ENCODE measurements around the gene MCM5. TPM values are rescaled to one million over a fixed set of nuclear protein-coding genes. Genes with fewer than 3 reads are reported as not detected.

Gene MCM5
- total and polyA plus RNA-seq, 2 of the 13 experiments (the other 11 are each of a cell fraction or from before 2014, with no cell fraction given) = 40.2 to 93.5 TPM

DNA sequence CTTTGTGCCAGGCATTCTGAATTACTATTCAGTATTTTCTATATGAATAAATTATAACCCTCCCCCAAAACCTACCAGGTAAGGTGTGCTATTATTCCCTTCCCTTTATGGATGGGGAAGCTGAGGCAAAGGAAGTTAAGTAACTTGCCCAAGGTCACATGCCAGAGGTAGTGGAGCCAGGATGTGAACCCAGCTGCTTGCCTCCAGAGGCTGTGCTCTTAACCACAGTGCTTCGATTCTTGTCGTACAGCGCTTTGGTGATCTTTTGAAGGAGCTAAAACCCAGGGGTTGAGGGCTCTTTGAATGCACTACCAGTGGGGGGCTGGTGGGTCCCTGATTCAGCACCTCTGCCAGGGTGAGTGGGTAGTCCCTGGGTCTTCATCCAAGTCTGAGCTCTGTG is 18.8 kb downstream of the MCM5 start:
- H2AFZ ChIP-seq (ENCODE audit: low read length) = no peak overlapping the region
- H4K20me1 ChIP-seq (ENCODE audit: insufficient read depth, low read length) = no peaks in the 10 kb centered on the region
- no peak overlapping the region for H3K27ac ChIP-seq (ENCODE audit: extremely low read length, insufficient read depth, low read length)
- in situ Hi-C loops (cut with HindIII; ENCODE audit: extremely low pct_ligation_motif_present, low pct_unique_long_range_greater_than_20kb) (no loop called here), intact Hi-C loops (cut with micrococcal nuclease; ENCODE audit: unreplicated experiment) (no loop called here)
- ATAC-seq = no peak
- ChIA-PET CTCF (ENCODE audit: low intra/inter-chr PET ratio, low total read pairs) (no interaction called here), POLR2A (no interaction called here)
- 97% methylated on average over 3 of the region's 3 CpGs for WGBS (ENCODE audit: low lambda C conversion rate)
- no TSS peak for BruUV-seq (replicated peaks)
- TF ChIP-seq EP300 (IDR thresholded peaks at IDR 0.05; ENCODE audit: low read depth in 2 of 2, low read length in 2 of 2) (no peak), EP300 (CRISPR knock-in tag; IDR thresholded peaks at IDR 0.05; ENCODE audit: borderline replicate concordance) (no peak), NPAS2 (CRISPR knock-in tag; IDR thresholded peaks at IDR 0.05; ENCODE audit: borderline replicate concordance) (no peak), STAT5B (CRISPR knock-in tag; IDR thresholded peaks at IDR 0.05) (no peak), FOXO1 (CRISPR knock-in tag; IDR thresholded peaks at IDR 0.05) (no peak), HOXA5 (CRISPR knock-in tag; IDR thresholded peaks at IDR 0.05) (no peak), HDAC6 (IDR thresholded peaks at IDR 0.05; ENCODE audit: low read depth, low read length) (no peak), RXRA (CRISPR knock-in tag; IDR thresholded peaks at IDR 0.05) (no peak)
- TF ChIP-seq, protein P1, sequence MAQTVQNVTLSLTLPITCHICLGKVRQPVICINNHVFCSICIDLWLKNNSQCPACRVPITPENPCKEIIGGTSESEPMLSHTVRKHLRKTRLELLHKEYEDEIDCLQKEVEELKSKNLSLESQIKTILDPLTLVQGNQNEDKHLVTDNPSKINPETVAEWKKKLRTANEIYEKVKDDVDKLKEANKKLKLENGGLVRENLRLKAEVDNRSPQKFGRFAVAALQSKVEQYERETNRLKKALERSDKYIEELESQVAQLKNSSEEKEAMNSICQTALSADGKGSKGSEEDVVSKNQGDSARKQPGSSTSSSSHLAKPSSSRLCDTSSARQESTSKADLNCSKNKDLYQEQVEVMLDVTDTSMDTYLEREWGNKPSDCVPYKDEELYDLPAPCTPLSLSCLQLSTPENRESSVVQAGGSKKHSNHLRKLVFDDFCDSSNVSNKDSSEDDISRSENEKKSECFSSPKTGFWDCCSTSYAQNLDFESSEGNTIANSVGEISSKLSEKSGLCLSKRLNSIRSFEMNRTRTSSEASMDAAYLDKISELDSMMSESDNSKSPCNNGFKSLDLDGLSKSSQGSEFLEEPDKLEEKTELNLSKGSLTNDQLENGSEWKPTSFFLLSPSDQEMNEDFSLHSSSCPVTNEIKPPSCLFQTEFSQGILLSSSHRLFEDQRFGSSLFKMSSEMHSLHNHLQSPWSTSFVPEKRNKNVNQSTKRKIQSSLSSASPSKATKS (CRISPR knock-in tag; IDR thresholded peaks at IDR 0.05) = no peak
- TF ChIP-seq, protein P2, sequence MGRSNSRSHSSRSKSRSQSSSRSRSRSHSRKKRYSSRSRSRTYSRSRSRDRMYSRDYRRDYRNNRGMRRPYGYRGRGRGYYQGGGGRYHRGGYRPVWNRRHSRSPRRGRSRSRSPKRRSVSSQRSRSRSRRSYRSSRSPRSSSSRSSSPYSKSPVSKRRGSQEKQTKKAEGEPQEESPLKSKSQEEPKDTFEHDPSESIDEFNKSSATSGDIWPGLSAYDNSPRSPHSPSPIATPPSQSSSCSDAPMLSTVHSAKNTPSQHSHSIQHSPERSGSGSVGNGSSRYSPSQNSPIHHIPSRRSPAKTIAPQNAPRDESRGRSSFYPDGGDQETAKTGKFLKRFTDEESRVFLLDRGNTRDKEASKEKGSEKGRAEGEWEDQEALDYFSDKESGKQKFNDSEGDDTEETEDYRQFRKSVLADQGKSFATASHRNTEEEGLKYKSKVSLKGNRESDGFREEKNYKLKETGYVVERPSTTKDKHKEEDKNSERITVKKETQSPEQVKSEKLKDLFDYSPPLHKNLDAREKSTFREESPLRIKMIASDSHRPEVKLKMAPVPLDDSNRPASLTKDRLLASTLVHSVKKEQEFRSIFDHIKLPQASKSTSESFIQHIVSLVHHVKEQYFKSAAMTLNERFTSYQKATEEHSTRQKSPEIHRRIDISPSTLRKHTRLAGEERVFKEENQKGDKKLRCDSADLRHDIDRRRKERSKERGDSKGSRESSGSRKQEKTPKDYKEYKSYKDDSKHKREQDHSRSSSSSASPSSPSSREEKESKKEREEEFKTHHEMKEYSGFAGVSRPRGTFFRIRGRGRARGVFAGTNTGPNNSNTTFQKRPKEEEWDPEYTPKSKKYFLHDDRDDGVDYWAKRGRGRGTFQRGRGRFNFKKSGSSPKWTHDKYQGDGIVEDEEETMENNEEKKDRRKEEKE (IDR thresholded peaks at IDR 0.05) = no peak
- no peak for DNase-seq (ENCODE audit: low spot score)
- no peaks in the 10 kb centered on the region for H3K4me1 ChIP-seq (ENCODE audit: insufficient read depth, low read length)
- no peak for FAIRE-seq
- no peak overlapping the region for H3K4me2 ChIP-seq (ENCODE audit: low read depth, low read length)
- H3K4me3 ChIP-seq (replicated peaks in 1 of 3; ENCODE audit: insufficient read depth in 1 of 3, low read depth in 2 of 3, low read length in 3 of 3) = no peak overlapping the region
- H3K79me2 ChIP-seq (ENCODE audit: insufficient read depth, low read length) = no peaks in the 10 kb centered on the region
- no peaks in the 10 kb centered on the region for H3K27me3 ChIP-seq (ENCODE audit: control insufficient read depth in 1 of 2, insufficient read depth in 2 of 2, low read length in 2 of 2)
- H3K9me3 ChIP-seq (ENCODE audit: low read length) = no peaks in the 10 kb centered on the region
- peaks cover 33 to 91% of the 10 kb centered on the region in 2 experiments for H3K36me3 ChIP-seq (replicated peaks in 1 of 2; ENCODE audit: control insufficient read depth in 1 of 2, insufficient read depth in 2 of 2, low read length in 2 of 2)
- no peak overlapping the region for H3K9ac ChIP-seq (ENCODE audit: insufficient read depth, low read depth, low read length)

All from HepG2 (cell line).